ENCODE data around the gene CASR. TPM values are rescaled to one million over a fixed set of nuclear protein-coding genes. Genes with fewer than 3 reads are reported as not detected.
A peak's percentile ranks its signal among the peaks of the same experiment; 100 is the strongest.

Gene CASR
- total and polyA plus RNA-seq, 8 donors = 6.9 to 24.6 (median 10.5) TPM

DNA sequence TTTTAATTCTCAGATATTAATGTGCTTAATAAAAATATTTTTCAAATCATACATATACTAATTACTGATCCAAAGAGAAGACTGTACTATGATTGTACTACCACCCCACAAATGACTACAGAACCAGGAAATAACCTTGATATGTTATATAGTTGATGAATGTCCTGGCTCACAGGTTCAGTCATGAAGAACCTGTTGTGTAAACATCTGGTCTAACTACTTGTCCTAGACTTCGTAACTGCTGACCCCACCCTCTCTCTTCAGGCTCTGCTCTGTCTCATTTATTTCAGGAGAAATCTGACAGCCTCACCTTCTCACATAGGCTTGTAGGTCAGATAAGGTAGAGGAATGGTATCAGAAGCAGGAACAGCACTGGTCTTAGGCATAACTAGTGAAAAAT is 126.9 kb downstream of the CASR start:
- ATAC-seq = peak; percentile 61 to 84 (median 77)
- Histone ChIP-seq H3K9me3 (no peaks in the 10 kb centered on the region), H3K4me3 (no peak overlapping the region), H3K27me3 (no peaks in the 10 kb centered on the region), H3K36me3 (no peaks in the 10 kb centered on the region), H3K4me1 (peaks cover 5 to 25% (median 13%) of the 10 kb centered on the region in 3 donors), H3K27ac (peak overlapping the region in 2 of 4 donors; percentile 38 to 59)
- peak; percentile 23 for FAIRE-seq
- TF ChIP-seq, protein P1, sequence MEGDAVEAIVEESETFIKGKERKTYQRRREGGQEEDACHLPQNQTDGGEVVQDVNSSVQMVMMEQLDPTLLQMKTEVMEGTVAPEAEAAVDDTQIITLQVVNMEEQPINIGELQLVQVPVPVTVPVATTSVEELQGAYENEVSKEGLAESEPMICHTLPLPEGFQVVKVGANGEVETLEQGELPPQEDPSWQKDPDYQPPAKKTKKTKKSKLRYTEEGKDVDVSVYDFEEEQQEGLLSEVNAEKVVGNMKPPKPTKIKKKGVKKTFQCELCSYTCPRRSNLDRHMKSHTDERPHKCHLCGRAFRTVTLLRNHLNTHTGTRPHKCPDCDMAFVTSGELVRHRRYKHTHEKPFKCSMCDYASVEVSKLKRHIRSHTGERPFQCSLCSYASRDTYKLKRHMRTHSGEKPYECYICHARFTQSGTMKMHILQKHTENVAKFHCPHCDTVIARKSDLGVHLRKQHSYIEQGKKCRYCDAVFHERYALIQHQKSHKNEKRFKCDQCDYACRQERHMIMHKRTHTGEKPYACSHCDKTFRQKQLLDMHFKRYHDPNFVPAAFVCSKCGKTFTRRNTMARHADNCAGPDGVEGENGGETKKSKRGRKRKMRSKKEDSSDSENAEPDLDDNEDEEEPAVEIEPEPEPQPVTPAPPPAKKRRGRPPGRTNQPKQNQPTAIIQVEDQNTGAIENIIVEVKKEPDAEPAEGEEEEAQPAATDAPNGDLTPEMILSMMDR (IDR thresholded peaks at IDR 0.05) = no peak
- WGBS, 2 donors = 5 to 10% methylated on average over 1 of the region's 1 CpG
- no peak for DNase-seq
- intact Hi-C loops (cut with DNase I) = no loop called here

GRCh38 chr3:122312826-122313225 is 129.4 kb downstream of the CASR start:
- TF ChIP-seq, protein P1 (IDR thresholded peaks at IDR 0.05) = no peak
- intact Hi-C loops (cut with DNase I) = no loop called here
- no peaks in the 10 kb centered on the region for H3K36me3 ChIP-seq
- no peaks in the 10 kb centered on the region for H3K27me3 ChIP-seq
- no peak for DNase-seq
- peaks cover 3 to 13% (median 10%) of the 10 kb centered on the region in 3 donors for H3K4me1 ChIP-seq
- H3K9me3 ChIP-seq = no peaks in the 10 kb centered on the region
- ATAC-seq = no peak
- no peak overlapping the region for H3K27ac ChIP-seq
- no peak for FAIRE-seq
- H3K4me3 ChIP-seq = no peak overlapping the region

- H3K4me3 ChIP-seq = no peak overlapping the region
- H3K36me3 ChIP-seq = no peaks in the 10 kb centered on the region
- intact Hi-C loops (cut with DNase I) = no loop called here
- 80 to 88% methylated on average over 3 of the region's 3 CpGs for WGBS, 2 donors
- H3K27me3 ChIP-seq = no peaks in the 10 kb centered on the region
- no peak overlapping the region for H3K27ac ChIP-seq
- FAIRE-seq (no peak), DNase-seq (no peak), ATAC-seq (no peak)
- TF ChIP-seq, protein P1 (IDR thresholded peaks at IDR 0.05) = no peak
- no peaks in the 10 kb centered on the region for H3K9me3 ChIP-seq
- peaks cover 3 to 13% (median 10%) of the 10 kb centered on the region in 3 donors for H3K4me1 ChIP-seq
Measured at GRCh38 chr3:122313281-122313680, 129.8 kb downstream of the CASR start.

GRCh38 chr3:122314228-122314876 is 130.9 kb downstream of the CASR start:
- peak in 1 of 4 donors; percentile 15 for ATAC-seq
- no peak for DNase-seq
- H3K4me3 ChIP-seq = no peak overlapping the region
- no peaks in the 10 kb centered on the region for H3K27me3 ChIP-seq
- H3K27ac ChIP-seq = no peak overlapping the region
- no peaks in the 10 kb centered on the region for H3K9me3 ChIP-seq
- H3K4me1 ChIP-seq = peaks cover 3 to 13% (median 10%) of the 10 kb centered on the region in 3 donors
- no peaks in the 10 kb centered on the region for H3K36me3 ChIP-seq
- TF ChIP-seq, protein P1 (IDR thresholded peaks at IDR 0.05) = no peak
- intact Hi-C loops (cut with DNase I) = no loop called here
- 77 to 89% methylated on average over 2 of the region's 2 CpGs for WGBS, 2 donors
- no peak for FAIRE-seq

GRCh38 chr3:122315619-122316018 is 132.2 kb downstream of the CASR start:
- no peaks in the 10 kb centered on the region for H3K27me3 ChIP-seq
- no peak for FAIRE-seq
- no peak for DNase-seq
- 67 to 76% methylated on average over 4 of the region's 4 CpGs for WGBS, 2 donors
- no peaks in the 10 kb centered on the region for H3K9me3 ChIP-seq
- H3K4me3 ChIP-seq = no peak overlapping the region
- intact Hi-C loops (cut with DNase I) = no loop called here
- peaks cover 3 to 6% (median 5%) of the 10 kb centered on the region in 3 donors for H3K4me1 ChIP-seq
- no peak for ATAC-seq
- no peaks in the 10 kb centered on the region for H3K36me3 ChIP-seq
- TF ChIP-seq, protein P1 (IDR thresholded peaks at IDR 0.05) = no peak
- no peak overlapping the region for H3K27ac ChIP-seq
